NCI-H1930 (cell line): Measurements from ENCODE around the gene EXOC7.

Experiments
- DNase-seq, 2 experiments: peaks; one replicate each; lab custom pipeline; 2025; lab: John Stamatoyannopoulos, UW

Gene EXOC7

GRCh38 chr17:76122431-76123190, 19.0 kb upstream of the EXOC7 start:
- DNase-seq = no peak

- DNase-seq = no peak
These were observed 18.4 kb upstream of the EXOC7 start for GRCh38 chr17:76121932-76122430.

- DNase-seq = no peak
These were observed 17.0 kb upstream of the EXOC7 start for GRCh38 chr17:76120658-76121008.

GRCh38 chr17:76119409-76120371, 16.1 kb upstream of the EXOC7 start:
- no peak for DNase-seq

GRCh38 chr17:76115138-76115754, 11.7 kb upstream of the EXOC7 start:
- no peak for DNase-seq

GRCh38 chr17:76111956-76112355, 8.4 kb upstream of the EXOC7 start:
- DNase-seq = no peak

GRCh38 chr17:76107509-76107908, 3.9 kb upstream of the EXOC7 start:
- DNase-seq = peak in 1 of 2 experiments; percentile 37

- DNase-seq = no peak
These were observed 3.1 kb upstream of the EXOC7 start for GRCh38 chr17:76106703-76107102.

GRCh38 chr17:76104896-76105231, 1.3 kb upstream of the EXOC7 start:
- no peak for DNase-seq

- DNase-seq = no peak
These were observed 731 bp upstream of the EXOC7 start for GRCh38 chr17:76104140-76104895.

GRCh38 chr17:76102944-76103273, 678 bp downstream of the EXOC7 start:
- DNase-seq = no peak

- DNase-seq = no peak
These were observed 5.8 kb downstream of the EXOC7 start for GRCh38 chr17:76097716-76098295.

GRCh38 chr17:76095943-76096342, 7.6 kb downstream of the EXOC7 start:
- no peak for DNase-seq

GRCh38 chr17:76094046-76094445, 9.5 kb downstream of the EXOC7 start:
- no peak for DNase-seq

GRCh38 chr17:76092526-76093413, 10.8 kb downstream of the EXOC7 start:
- DNase-seq = no peak

- no peak for DNase-seq
These were observed 11.9 kb downstream of the EXOC7 start for GRCh38 chr17:76091526-76092286.

GRCh38 chr17:76090517-76091129, 13.0 kb downstream of the EXOC7 start:
- no peak for DNase-seq

- no peak for DNase-seq
These were observed 13.7 kb downstream of the EXOC7 start for GRCh38 chr17:76089680-76090516.
